Measurements from ENCODE around the gene MOCS1. TPM values are rescaled to one million over a fixed set of nuclear protein-coding genes. Genes with fewer than 3 reads are reported as not detected.

MOCS1 gene
- total RNA-seq, 1 donor from 2014 or later, result 15.9 TPM

DNA sequence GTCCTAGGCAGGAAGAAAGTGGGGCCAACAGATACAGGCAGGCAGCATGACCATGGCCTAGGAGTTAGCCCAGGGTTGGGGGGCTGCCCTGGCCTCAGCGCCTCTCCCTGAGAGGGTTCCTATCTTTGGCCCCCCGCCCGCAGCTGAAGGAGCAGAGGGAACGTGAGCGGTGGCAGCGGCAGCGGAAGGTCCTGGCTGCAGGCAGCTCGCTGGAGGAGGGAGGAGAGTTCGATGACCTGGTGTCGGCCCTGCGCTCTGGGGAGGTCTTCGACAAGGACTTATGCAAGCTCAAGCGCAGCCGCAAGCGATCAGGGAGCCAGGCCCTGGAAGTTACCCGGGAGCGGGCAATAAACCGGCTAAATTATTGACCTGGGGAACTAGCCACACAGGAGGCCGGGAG, 32.6 kb downstream of the MOCS1 start:
- no peak for DNase-seq (ENCODE audit: low spot score, unreplicated experiment)
- Mint-ChIP-seq H3K4me1 (ENCODE audit: low read depth) (no peaks in the 10 kb centered on the region), H3K9me3 (ENCODE audit: low read depth) (no peaks in the 10 kb centered on the region), H3K36me3 (ENCODE audit: insufficient read depth) (peaks cover 6% of the 10 kb centered on the region), H3K27me3 (peaks cover 7% of the 10 kb centered on the region), H3K4me3 (ENCODE audit: low read depth) (no peak overlapping the region), H3K27ac (no peak overlapping the region)
- no peak for TF ChIP-seq CTCF (IDR thresholded peaks at IDR 0.05; ENCODE audit: unreplicated experiment)

DNA sequence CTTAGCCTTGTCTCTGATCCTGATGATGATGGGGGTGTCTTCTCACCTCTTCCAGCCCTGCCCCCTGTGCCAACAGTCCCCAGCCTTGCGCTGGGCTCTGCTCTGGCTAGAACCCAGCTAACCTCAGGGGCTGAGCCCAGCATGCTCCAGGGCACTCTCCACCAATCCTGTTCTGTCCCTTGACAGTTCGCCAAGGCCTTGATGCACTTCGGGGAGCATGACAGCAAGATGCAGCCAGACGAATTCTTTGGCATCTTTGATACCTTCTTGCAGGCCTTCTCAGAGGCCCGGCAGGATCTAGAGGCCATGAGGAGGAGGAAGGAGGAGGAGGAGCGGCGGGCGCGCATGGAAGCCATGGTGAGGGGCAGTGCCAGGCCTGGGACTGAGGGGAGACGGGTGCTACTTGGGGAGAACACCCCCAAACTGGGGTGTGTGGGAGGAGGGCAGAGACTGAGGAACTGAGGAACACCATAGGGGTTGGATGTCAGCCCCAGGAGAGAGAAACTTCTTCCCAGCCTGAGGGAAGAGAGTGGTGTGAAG, 33.1 kb downstream of the MOCS1 start:
- peaks cover 7% of the 10 kb centered on the region for H3K27me3 Mint-ChIP-seq
- no peaks in the 10 kb centered on the region for H3K4me1 Mint-ChIP-seq (ENCODE audit: low read depth)
- no peaks in the 10 kb centered on the region for H3K9me3 Mint-ChIP-seq (ENCODE audit: low read depth)
- no peak overlapping the region for H3K4me3 Mint-ChIP-seq (ENCODE audit: low read depth)
- no peak for TF ChIP-seq CTCF (IDR thresholded peaks at IDR 0.05; ENCODE audit: unreplicated experiment)
- no peak for DNase-seq (ENCODE audit: low spot score, unreplicated experiment)
- peaks cover 6% of the 10 kb centered on the region for H3K36me3 Mint-ChIP-seq (ENCODE audit: insufficient read depth)
- H3K27ac Mint-ChIP-seq, result no peak overlapping the region

GRCh38 chr6:39899554-39900295, 34.5 kb downstream of the MOCS1 start:
- no peak overlapping the region for H3K4me3 Mint-ChIP-seq (ENCODE audit: low read depth)

DNA sequence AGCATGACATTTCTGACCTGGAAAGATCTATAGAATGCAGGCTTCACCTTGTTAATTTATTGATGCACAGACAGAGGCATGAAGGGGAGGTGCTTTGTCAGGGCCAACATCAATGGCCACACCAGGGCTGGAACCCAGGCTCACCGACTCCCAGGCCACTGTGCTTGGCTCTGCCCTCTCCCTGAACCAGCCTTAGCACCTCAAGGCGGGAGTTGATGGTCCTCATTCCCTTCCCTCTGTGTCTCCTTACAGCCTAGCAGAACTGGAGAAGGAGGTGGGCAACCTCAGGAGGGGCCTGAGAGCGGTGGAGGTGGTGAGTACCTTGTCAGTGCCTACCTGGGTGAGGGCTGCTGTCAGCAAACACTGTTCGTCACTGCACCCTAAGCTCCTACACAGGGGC, 35.6 kb downstream of the MOCS1 start:
- no peak for TF ChIP-seq CTCF (IDR thresholded peaks at IDR 0.05; ENCODE audit: unreplicated experiment)
- Mint-ChIP-seq H3K9me3 (ENCODE audit: low read depth) (no peaks in the 10 kb centered on the region), H3K4me3 (ENCODE audit: low read depth) (no peak overlapping the region), H3K4me1 (ENCODE audit: low read depth) (no peaks in the 10 kb centered on the region), H3K27me3 (peaks cover 7% of the 10 kb centered on the region), H3K36me3 (ENCODE audit: insufficient read depth) (peaks cover 5% of the 10 kb centered on the region), H3K27ac (no peak overlapping the region)
- no peak for DNase-seq (ENCODE audit: low spot score, unreplicated experiment)

More at GRCh38 chr6:39899554-39900295, 34.5 kb downstream of the MOCS1 start:
- no peak for DNase-seq (ENCODE audit: low spot score, unreplicated experiment)
- no peak for TF ChIP-seq CTCF (IDR thresholded peaks at IDR 0.05; ENCODE audit: unreplicated experiment)
- peaks cover 5% of the 10 kb centered on the region for H3K36me3 Mint-ChIP-seq (ENCODE audit: insufficient read depth)
- H3K4me1 Mint-ChIP-seq (ENCODE audit: low read depth), result no peaks in the 10 kb centered on the region
- H3K9me3 Mint-ChIP-seq (ENCODE audit: low read depth), result no peaks in the 10 kb centered on the region
- peaks cover 7% of the 10 kb centered on the region for H3K27me3 Mint-ChIP-seq
- no peak overlapping the region for H3K27ac Mint-ChIP-seq

DNA sequence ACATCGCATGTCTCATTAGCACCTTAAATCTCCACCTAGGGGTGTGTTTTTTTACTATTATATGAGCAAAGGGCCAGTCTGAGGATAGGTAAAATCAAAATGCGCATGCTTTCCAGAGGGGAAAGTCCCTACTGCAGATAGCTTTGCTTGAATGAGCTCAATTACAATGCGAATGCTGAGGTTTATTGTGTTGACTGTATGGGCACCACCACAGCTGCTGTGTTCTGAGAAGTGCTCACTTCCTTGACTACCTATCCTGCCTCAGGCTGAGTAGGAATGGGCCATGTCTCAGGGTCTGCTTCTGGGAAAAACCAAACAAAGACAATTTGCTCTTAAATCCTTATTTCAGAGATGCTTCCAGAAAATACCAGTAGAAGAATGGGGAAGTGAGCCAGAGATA, 36.6 kb downstream of the MOCS1 start:
- H3K4me1 Mint-ChIP-seq (ENCODE audit: low read depth), result no peaks in the 10 kb centered on the region
- H3K27ac Mint-ChIP-seq, result no peak overlapping the region
- no peak overlapping the region for H3K4me3 Mint-ChIP-seq (ENCODE audit: low read depth)
- TF ChIP-seq CTCF (IDR thresholded peaks at IDR 0.05; ENCODE audit: unreplicated experiment), result no peak
- no peaks in the 10 kb centered on the region for H3K9me3 Mint-ChIP-seq (ENCODE audit: low read depth)
- peaks cover 7% of the 10 kb centered on the region for H3K27me3 Mint-ChIP-seq
- peaks cover 5% of the 10 kb centered on the region for H3K36me3 Mint-ChIP-seq (ENCODE audit: insufficient read depth)
- no peak for DNase-seq (ENCODE audit: low spot score, unreplicated experiment)
